Neural cell (in vitro differentiated cells): ENCODE measurements around the gene FAM167B. TPM values are rescaled to one million over a fixed set of nuclear protein-coding genes. Genes with fewer than 3 reads are reported as not detected.

Experiments used
- H2AFZ ChIP-seq: fragments of 200-600, 300-800 bp; sonication (generic), shearing (Covaris generic); 2 replicates; pipeline ENCODE4 v1.6.0; 2014; ENCODE audit warnings: low read depth, mild to moderate bottlenecking, antibody characterized with exemption, low read length, moderate library complexity
- H3F3A ChIP-seq: fragments of 200-600 bp; shearing (Covaris generic); 2 replicates; pipeline ENCODE4 v1.6.1; 2016; ENCODE audit warnings: mild to moderate bottlenecking, moderate library complexity, mixed read lengths, antibody characterized with exemption, low read length; ENCODE audit not compliant: insufficient read depth, poor library complexity, severe bottlenecking
- H3K27ac ChIP-seq: fragments of 200-600, 300-800 bp; sonication (generic), shearing (Covaris generic); 2 replicates; pipeline ENCODE4 v1.5.1; 2014; ENCODE audit warnings: mild to moderate bottlenecking, low read length, moderate library complexity
- H3K27me3 ChIP-seq: fragments of 300-800, 200-600 bp; sonication (generic), shearing (Covaris generic); 2 replicates; pipeline ENCODE4 v1.6.0; 2014; ENCODE audit warnings: mild to moderate bottlenecking, low read depth, low read length, moderate library complexity; ENCODE audit not compliant: insufficient read depth
- H3K36me3 ChIP-seq: fragments of 300-800, 200-600 bp; sonication (generic), shearing (Covaris generic); 2 replicates; pipeline ENCODE4 v1.5.1; 2014; ENCODE audit warnings: mild to moderate bottlenecking, antibody characterized with exemption, low read length, moderate library complexity; ENCODE audit not compliant: insufficient read depth
- H3K4me2 ChIP-seq: fragments of 300-800, 200-600 bp; sonication (generic), shearing (Covaris generic); 2 replicates; pipeline ENCODE4 v1.6.0; 2014; ENCODE audit warnings: mild to moderate bottlenecking, low read length
- H3K4me3 ChIP-seq: fragments of 300-800, 200-600 bp; sonication (generic), shearing (Covaris generic); 2 replicates; pipeline ENCODE4 v1.5.1; 2014; ENCODE audit warnings: mild to moderate bottlenecking, low read length, moderate library complexity
- H3K79me2 ChIP-seq: fragments of 200-600 bp; shearing (Covaris generic); replicated peaks from 2 replicates; pipeline ENCODE4 v1.6.0; 2014; ENCODE audit warnings: mild to moderate bottlenecking, low read length, moderate library complexity; ENCODE audit not compliant: insufficient read depth
- H3K9ac ChIP-seq: fragments of 300-800, 200-600 bp; sonication (generic), shearing (Covaris generic); 2 replicates; pipeline ENCODE4 v1.6.1; 2016; ENCODE audit warnings: mild to moderate bottlenecking, low read length, mixed read lengths
- H3K9me2 ChIP-seq: fragments of 200-600 bp; shearing (Covaris generic); 2 replicates; pipeline ENCODE4 v1.6.1; 2016; ENCODE audit warnings: mild to moderate bottlenecking, low read length, mixed read lengths; ENCODE audit not compliant: insufficient read depth
- H3K9me3 ChIP-seq: fragments of 200-600, 300-800 bp; sonication (generic), shearing (Covaris generic); 2 replicates; pipeline ENCODE4 v1.6.1; 2016; ENCODE audit warnings: mild to moderate bottlenecking, mixed run types, low read length, moderate library complexity, mixed read lengths
- H4K20me1 ChIP-seq: fragments of 200-600 bp; shearing (Covaris generic); 2 replicates; pipeline ENCODE4 v1.6.1; 2016; ENCODE audit warnings: mild to moderate bottlenecking, mixed run types; ENCODE audit not compliant: insufficient read depth
- CTCF ChIP-seq: fragments of 450-650 bp; IDR thresholded peaks from 2 replicates; pipeline ENCODE4 v1.5.1; 2014; ENCODE audit warnings: antibody characterized with exemption, mild to moderate bottlenecking, moderate library complexity; ENCODE audit not compliant: poor library complexity, severe bottlenecking
- EP300 ChIP-seq: fragments of 450-650 bp; conservative IDR thresholded peaks from 2 replicates; pipeline ENCODE4 v1.6.1; 2014; ENCODE audit warnings: antibody characterized with exemption, mild to moderate bottlenecking, moderate library complexity; ENCODE audit not compliant: poor library complexity, severe bottlenecking
- EZH2 ChIP-seq: fragments of 200-600, 300-800 bp; shearing (Covaris generic), sonication (generic); IDR thresholded peaks from 2 replicates; pipeline ENCODE4 v1.6.1; 2014; ENCODE audit warnings: antibody characterized with exemption, low read length, borderline replicate concordance, mild to moderate bottlenecking; ENCODE audit not compliant: insufficient read depth, poor library complexity, severe bottlenecking
- MXI1 ChIP-seq: fragments of 450-650 bp; conservative IDR thresholded peaks from 2 replicates; pipeline ENCODE4 v1.6.1; 2014; ENCODE audit warnings: antibody characterized with exemption, mild to moderate bottlenecking; ENCODE audit not compliant: poor library complexity, severe bottlenecking
- POLR2AphosphoS5 ChIP-seq: IDR thresholded peaks from 2 replicates; pipeline ENCODE4 v1.6.1; 2012
- RAD21 ChIP-seq: fragments of 450-650 bp; conservative IDR thresholded peaks from 2 replicates; pipeline ENCODE4 v1.6.1; 2014; ENCODE audit warnings: antibody characterized with exemption, mild to moderate bottlenecking, moderate library complexity
- REST ChIP-seq: IDR thresholded peaks from 2 replicates; pipeline ENCODE4 v1.6.1; 2012; ENCODE audit warnings: borderline replicate concordance
- SMC3 ChIP-seq: fragments of 450-650 bp; conservative IDR thresholded peaks from 2 replicates; pipeline ENCODE4 v1.6.1; 2014; ENCODE audit warnings: antibody characterized with exemption, mild to moderate bottlenecking, moderate library complexity; ENCODE audit not compliant: poor library complexity
- TAF1 ChIP-seq: IDR thresholded peaks from 2 replicates; pipeline ENCODE4 v1.6.1; 2012; ENCODE audit warnings: low read depth
- polyA plus RNA-seq: library from polyadenylated mRNA; depleted of rRNA; stranded (reverse); fragments of >200 nt; gene quantifications from 2 replicates; pipeline ENCODE4 v1.2.3, GENCODE V29; 2014

FAM167B gene
- polyA plus RNA-seq, 1 donor from 2014 or later, result not detected

- H3K4me3 ChIP-seq, result no peak overlapping the region
- no peak overlapping the region for H2AFZ ChIP-seq
- no peaks in the 10 kb centered on the region for H3K79me2 ChIP-seq
- H3K9me3 ChIP-seq, result no peaks in the 10 kb centered on the region
- H4K20me1 ChIP-seq, result no peaks in the 10 kb centered on the region
- no peak overlapping the region for H3K4me2 ChIP-seq
- no peaks in the 10 kb centered on the region for H3K9me2 ChIP-seq
- H3K36me3 ChIP-seq, result peaks cover 5% of the 10 kb centered on the region
- TF ChIP-seq TAF1, result no peak
- TF ChIP-seq CTCF, result no peak
- no peak overlapping the region for H3K27ac ChIP-seq
- no peaks in the 10 kb centered on the region for H3F3A ChIP-seq
- no peaks in the 10 kb centered on the region for H3K27me3 ChIP-seq
- H3K9ac ChIP-seq, result no peak overlapping the region
These were observed 14.3 kb upstream of the FAM167B start for GRCh38 chr1:32232558-32233304.

GRCh38 chr1:32234792-32235191 is 12.2 kb upstream of the FAM167B start:
- Histone ChIP-seq H3K27me3 (peaks cover 3% of the 10 kb centered on the region), H3K9me2 (no peaks in the 10 kb centered on the region), H3K9ac (no peak overlapping the region), H3K27ac (no peak overlapping the region), H2AFZ (no peak overlapping the region), H3F3A (no peaks in the 10 kb centered on the region), H3K79me2 (no peaks in the 10 kb centered on the region), H4K20me1 (no peaks in the 10 kb centered on the region), H3K4me2 (no peak overlapping the region), H3K36me3 (peaks cover 4% of the 10 kb centered on the region), H3K4me3 (no peak overlapping the region), H3K9me3 (no peaks in the 10 kb centered on the region)
- TF ChIP-seq EP300 (no peak), CTCF (no peak), EZH2 (no peak), MXI1 (no peak), POLR2AphosphoS5 (no peak), TAF1 (no peak)

GRCh38 chr1:32239337-32239736 is 7.7 kb upstream of the FAM167B start:
- Histone ChIP-seq H3F3A (no peaks in the 10 kb centered on the region), H3K9me3 (no peaks in the 10 kb centered on the region), H2AFZ (no peak overlapping the region), H3K4me2 (no peak overlapping the region), H3K4me3 (no peak overlapping the region), H3K79me2 (no peaks in the 10 kb centered on the region), H3K9ac (no peak overlapping the region), H3K36me3 (no peaks in the 10 kb centered on the region), H4K20me1 (no peaks in the 10 kb centered on the region), H3K27ac (no peak overlapping the region), H3K9me2 (no peaks in the 10 kb centered on the region), H3K27me3 (peaks cover 24% of the 10 kb centered on the region)
- TF ChIP-seq CTCF (no peak), RAD21 (no peak), EP300 (no peak), SMC3 (no peak), POLR2AphosphoS5 (no peak), REST (no peak), TAF1 (no peak)
